K562 (cell line): ENCODE data around the gene SURF6. TPM values are rescaled to one million over a fixed set of nuclear protein-coding genes. Genes with fewer than 3 reads are reported as not detected.

Source experiments
- CBX1 ChIP-seq: sonication (generic); IDR thresholded peaks from 2 replicates; pipeline ENCODE4 v1.6.1; 2016; ENCODE audit warnings: antibody characterized with exemption, low read depth, mild to moderate bottlenecking
- CC2D1A ChIP-seq: fragments of 450-650 bp; IDR thresholded peaks from 2 replicates; pipeline ENCODE4 v1.6.1; 2017; ENCODE audit warnings: mild to moderate bottlenecking
- DACH1 ChIP-seq: fragments of 450-650 bp; IDR thresholded peaks from 2 replicates; pipeline ENCODE4 v1.6.1; 2018; ENCODE audit not compliant: partially characterized antibody
- FOXJ2 ChIP-seq: fragments of 200-800 bp; sonication (Bioruptor generic); IDR thresholded peaks from 2 replicates; pipeline ENCODE4 v1.6.1; 2016; ENCODE audit warnings: missing genetic modification characterization, missing compliant biosample characterization
- GATAD2A ChIP-seq: fragments of 450-650 bp; IDR thresholded peaks from 2 replicates; pipeline ENCODE4 v1.6.1; 2017
- HNRNPLL ChIP-seq: fragments of 200-400 bp; formaldehyde crosslinking; IDR thresholded peaks from 2 replicates; pipeline ENCODE4 v1.6.1; 2017; ENCODE audit warnings: low read length, low read depth, mild to moderate bottlenecking; ENCODE audit not compliant: poor library complexity, severe bottlenecking
- HOXB6 ChIP-seq: fragments of 250-450 bp; sonication (Bioruptor Pico); IDR thresholded peaks from 2 replicates; pipeline ENCODE4 v1.5.1; 2022; ENCODE audit warnings: mild to moderate bottlenecking, borderline replicate concordance
- NONO ChIP-seq, 2 experiments: fragments of 200-400 bp in 1 of 2; fragments of 450-650 bp in 1 of 2; formaldehyde crosslinking in 1 of 2; IDR thresholded peaks; 2 replicates each; pipeline ENCODE4 v1.6.1; 2017; ENCODE audit warnings: low read depth in 2 of 2, mild to moderate bottlenecking in 2 of 2, moderate library complexity in 2 of 2, low read length in 1 of 2
- PTTG1 ChIP-seq: fragments of 450-650 bp; IDR thresholded peaks from 2 replicates; pipeline ENCODE4 v1.6.1; 2016; ENCODE audit warnings: low read depth, mild to moderate bottlenecking, missing genetic modification characterization, missing compliant biosample characterization
- RBFOX2 ChIP-seq: fragments of 200-400 bp; formaldehyde crosslinking; IDR thresholded peaks from 2 replicates; pipeline ENCODE4 v1.6.1; 2017; ENCODE audit warnings: low read depth, mild to moderate bottlenecking, low read length, moderate library complexity
- RCOR1 ChIP-seq, 2 experiments: IDR thresholded peaks; 2 replicates each; pipeline ENCODE4 v1.6.1; 2012; ENCODE audit warnings: low read depth in 2 of 2, low read length in 2 of 2, borderline replicate concordance in 1 of 2, improper control_type of control experiment in 1 of 2
- RFX7 ChIP-seq: fragments of 250-450 bp; sonication (Bioruptor Pico); IDR thresholded peaks from 2 replicates; pipeline ENCODE4 v1.5.1; 2021; ENCODE audit warnings: mild to moderate bottlenecking
- SFPQ ChIP-seq: fragments of 200-400 bp; formaldehyde crosslinking; IDR thresholded peaks from 2 replicates; pipeline ENCODE4 v1.6.1; 2017; ENCODE audit warnings: mild to moderate bottlenecking, low read depth, low read length, moderate library complexity
- SREBF1 ChIP-seq: fragments of 150-350 bp; IDR thresholded peaks from 2 replicates; pipeline ENCODE4 v1.6.1; 2014; ENCODE audit warnings: antibody characterized with exemption, low read depth, low read length, borderline replicate concordance
- TFAM ChIP-seq: fragments of 250-450 bp; sonication (Bioruptor Pico); conservative IDR thresholded peaks from 2 replicates; pipeline ENCODE4 v1.5.0; 2021; ENCODE audit warnings: mild to moderate bottlenecking, moderate library complexity
- ZNF165 ChIP-seq: fragments of 250-450 bp; sonication (Bioruptor Pico); IDR thresholded peaks from 2 replicates; pipeline ENCODE4 v1.4.0; 2020; ENCODE audit warnings: borderline replicate concordance
- ZNF707 ChIP-seq: fragments of 250-450 bp; sonication (Bioruptor Pico); conservative IDR thresholded peaks from 2 replicates; pipeline ENCODE4 v1.8.0; 2022; ENCODE audit warnings: inconsistent platforms, mild to moderate bottlenecking, moderate library complexity
- polyA plus RNA-seq, 8 experiments: library from polyadenylated mRNA; depleted of rRNA in 4 of 8; stranded (reverse) in 5 of 8; unstranded in 3 of 8; fragments of >200 nt; fragmentation: Nextera tagmentation in 2 of 8; fragmentation: Illumina TruSeq in 1 of 8; extraction: Ambion mirVana in 2 of 8; extraction: Trizol in 1 of 8; gene quantifications; 2 replicates each; pipeline versions ENCODE4 v1.2.1 to v1.2.3, GENCODE V29; 2011 to 2014; ENCODE audit warnings: inconsistent platforms in 1 of 8, missing spikeins in 1 of 8
- total RNA-seq, 7 experiments: library from RNA; depleted of rRNA in 6 of 7; stranded (reverse); fragments of >200 nt in 6 of 7; fragmentation: Illumina TruSeq in 2 of 7; extraction: Trizol in 2 of 7; gene quantifications; 2 replicates each; pipeline versions ENCODE4 v1.2.1 to v1.2.3, GENCODE V29; 2011 to 2021; ENCODE audit warnings: low replicate concordance in 1 of 7
- TF ChIP-seq, protein P1 (sequence below): sonication (generic); formaldehyde crosslinking; IDR thresholded peaks from 2 replicates; pipeline ENCODE4 v1.8.0; 2022; ENCODE audit warnings: mild to moderate bottlenecking, missing genetic modification reagents, borderline replicate concordance
- TF ChIP-seq, protein P2 (sequence below): fragments of 450-650 bp; IDR thresholded peaks from 2 replicates; pipeline ENCODE4 v1.6.1; 2018; ENCODE audit warnings: mild to moderate bottlenecking, low read depth; ENCODE audit not compliant: partially characterized antibody
- TF ChIP-seq, protein P3 (sequence below): fragments of 250-450 bp; sonication (Bioruptor Pico); IDR thresholded peaks from 2 replicates; pipeline ENCODE4 v1.5.0; 2021; ENCODE audit warnings: mild to moderate bottlenecking, borderline replicate concordance

The SURF6 gene
- total and polyA plus RNA-seq, 9 of the 15 experiments (the other 6 are each of a cell fraction or from before 2014, with no cell fraction given), result 1.4 to 68.3 (median 14.7) TPM

DNA sequence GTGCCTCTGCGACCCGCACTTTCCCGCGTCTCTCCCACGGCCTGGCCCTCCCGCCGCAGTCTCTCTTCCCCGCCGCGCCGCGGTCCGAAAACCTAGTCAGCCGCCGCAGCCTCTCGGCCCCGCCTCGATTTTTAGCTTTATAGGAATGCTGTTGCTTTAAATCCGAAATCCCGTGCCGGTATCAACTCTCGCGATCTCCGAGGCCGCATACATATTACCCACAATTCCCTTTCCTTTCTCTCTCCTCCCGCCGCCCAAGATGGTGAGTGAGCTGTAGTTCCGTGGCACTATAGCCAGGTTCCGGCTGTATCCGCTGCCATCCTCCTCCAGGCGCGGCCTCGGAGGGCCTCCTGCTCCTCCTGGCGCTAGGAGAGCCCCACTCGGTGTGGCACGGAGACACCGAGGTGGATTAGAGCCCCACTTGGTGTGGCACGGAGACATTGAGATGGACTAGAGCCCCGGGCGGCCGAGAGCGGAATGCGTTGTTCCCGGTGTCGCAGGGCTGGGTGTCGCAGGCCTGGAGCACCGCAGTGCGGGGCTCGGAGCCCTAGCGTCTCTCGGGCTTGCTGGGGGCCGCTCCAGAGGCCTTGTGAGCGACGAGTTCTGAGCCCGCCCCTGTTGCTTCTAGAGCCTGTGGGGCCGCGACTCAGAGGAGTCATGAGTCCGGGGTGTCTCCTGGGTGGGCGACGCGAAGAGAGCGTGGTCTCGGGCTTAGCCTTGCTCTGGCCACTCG, 12.2 kb upstream of the SURF6 start, which contains the start of the genes MED22 and RPL7A (continued):
- TF ChIP-seq, protein P1, sequence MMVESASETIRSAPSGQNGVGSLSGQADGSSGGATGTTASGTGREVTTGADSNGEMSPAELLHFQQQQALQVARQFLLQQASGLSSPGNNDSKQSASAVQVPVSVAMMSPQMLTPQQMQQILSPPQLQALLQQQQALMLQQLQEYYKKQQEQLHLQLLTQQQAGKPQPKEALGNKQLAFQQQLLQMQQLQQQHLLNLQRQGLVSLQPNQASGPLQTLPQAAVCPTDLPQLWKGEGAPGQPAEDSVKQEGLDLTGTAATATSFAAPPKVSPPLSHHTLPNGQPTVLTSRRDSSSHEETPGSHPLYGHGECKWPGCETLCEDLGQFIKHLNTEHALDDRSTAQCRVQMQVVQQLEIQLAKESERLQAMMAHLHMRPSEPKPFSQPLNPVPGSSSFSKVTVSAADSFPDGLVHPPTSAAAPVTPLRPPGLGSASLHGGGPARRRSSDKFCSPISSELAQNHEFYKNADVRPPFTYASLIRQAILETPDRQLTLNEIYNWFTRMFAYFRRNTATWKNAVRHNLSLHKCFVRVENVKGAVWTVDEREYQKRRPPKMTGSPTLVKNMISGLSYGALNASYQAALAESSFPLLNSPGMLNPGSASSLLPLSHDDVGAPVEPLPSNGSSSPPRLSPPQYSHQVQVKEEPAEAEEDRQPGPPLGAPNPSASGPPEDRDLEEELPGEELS, result no peak
- TF ChIP-seq RBFOX2 (peak; percentile 98), SREBF1 (no peak), TFAM (CRISPR knock-in tag) (no peak), RCOR1 (IDR thresholded peaks at IDR 0.05; ENCODE audit: borderline replicate concordance in 1 of 2, low read depth in 2 of 2, low read length in 2 of 2) (no peak), GATAD2A (no peak; the same call in 1 of the 2 replicates), ZNF707 (CRISPR knock-in tag) (no peak), HOXB6 (CRISPR knock-in tag) (no peak), FOXJ2 (tag) (no peak), CBX1 (peak; percentile 74; the same call in 1 of the 2 replicates), SFPQ (no peak), ZNF165 (no peak), PTTG1 (no peak), NONO (IDR thresholded peaks at IDR 0.05; ENCODE audit: low read depth in 2 of 2, low read length in 1 of 2) (no peak), DACH1 (no peak), RFX7 (CRISPR knock-in tag) (no peak), CC2D1A (no peak), HNRNPLL (no peak)
- TF ChIP-seq, protein P2, sequence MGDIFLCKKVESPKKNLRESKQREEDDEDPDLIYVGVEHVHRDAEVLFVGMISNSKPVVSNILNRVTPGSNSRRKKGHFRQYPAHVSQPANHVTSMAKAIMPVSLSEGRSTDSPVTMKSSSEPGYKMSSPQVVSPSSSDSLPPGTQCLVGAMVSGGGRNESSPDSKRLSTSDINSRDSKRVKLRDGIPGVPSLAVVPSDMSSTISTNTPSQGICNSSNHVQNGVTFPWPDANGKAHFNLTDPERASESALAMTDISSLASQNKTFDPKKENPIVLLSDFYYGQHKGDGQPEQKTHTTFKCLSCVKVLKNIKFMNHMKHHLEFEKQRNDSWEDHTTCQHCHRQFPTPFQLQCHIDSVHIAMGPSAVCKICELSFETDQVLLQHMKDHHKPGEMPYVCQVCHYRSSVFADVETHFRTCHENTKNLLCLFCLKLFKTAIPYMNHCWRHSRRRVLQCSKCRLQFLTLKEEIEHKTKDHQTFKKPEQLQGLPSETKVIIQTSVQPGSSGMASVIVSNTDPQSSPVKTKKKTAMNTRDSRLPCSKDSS, result no peak
- TF ChIP-seq, protein P3, sequence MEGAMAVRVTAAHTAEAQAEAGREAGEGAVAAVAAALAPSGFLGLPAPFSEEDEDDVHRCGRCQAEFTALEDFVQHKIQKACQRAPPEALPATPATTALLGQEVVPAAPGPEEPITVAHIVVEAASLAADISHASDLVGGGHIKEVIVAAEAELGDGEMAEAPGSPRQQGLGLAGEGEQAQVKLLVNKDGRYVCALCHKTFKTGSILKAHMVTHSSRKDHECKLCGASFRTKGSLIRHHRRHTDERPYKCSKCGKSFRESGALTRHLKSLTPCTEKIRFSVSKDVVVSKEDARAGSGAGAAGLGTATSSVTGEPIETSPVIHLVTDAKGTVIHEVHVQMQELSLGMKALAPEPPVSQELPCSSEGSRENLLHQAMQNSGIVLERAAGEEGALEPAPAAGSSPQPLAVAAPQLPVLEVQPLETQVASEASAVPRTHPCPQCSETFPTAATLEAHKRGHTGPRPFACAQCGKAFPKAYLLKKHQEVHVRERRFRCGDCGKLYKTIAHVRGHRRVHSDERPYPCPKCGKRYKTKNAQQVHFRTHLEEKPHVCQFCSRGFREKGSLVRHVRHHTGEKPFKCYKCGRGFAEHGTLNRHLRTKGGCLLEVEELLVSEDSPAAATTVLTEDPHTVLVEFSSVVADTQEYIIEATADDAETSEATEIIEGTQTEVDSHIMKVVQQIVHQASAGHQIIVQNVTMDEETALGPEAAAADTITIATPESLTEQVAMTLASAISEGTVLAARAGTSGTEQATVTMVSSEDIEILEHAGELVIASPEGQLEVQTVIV (CRISPR knock-in tag), result no peak
